Progenitor cell of endocrine pancreas (in vitro differentiated cells): ENCODE measurements around the gene RAB36. TPM values are rescaled to one million over a fixed set of nuclear protein-coding genes. Genes with fewer than 3 reads are reported as not detected.
A peak's percentile ranks its signal among the peaks of the same experiment; 100 is the strongest.

Experiments used
- DNase-seq: peaks from one replicate; pipeline ENCODE4 v3.0.0; 2021; ENCODE audit warnings: low spot score; ENCODE audit not compliant: unreplicated experiment
- H3K27ac Mint-ChIP-seq: 2 replicates; pipeline ENCODE4 v1.8.0; 2021; ENCODE audit warnings: mild to moderate bottlenecking, moderate library complexity, mixed read lengths
- H3K27me3 Mint-ChIP-seq: 2 replicates; pipeline ENCODE4 v1.8.0; 2021; ENCODE audit warnings: mixed read lengths
- H3K36me3 Mint-ChIP-seq: 2 replicates; pipeline ENCODE4 v1.8.0; 2022; ENCODE audit warnings: mixed read lengths; ENCODE audit not compliant: insufficient read depth
- H3K4me1 Mint-ChIP-seq: 2 replicates; pipeline ENCODE4 v1.8.0; 2021; ENCODE audit warnings: low read depth, mixed read lengths
- H3K4me3 Mint-ChIP-seq: 2 replicates; pipeline ENCODE4 v1.8.0; 2021; ENCODE audit warnings: low read depth, mild to moderate bottlenecking, moderate library complexity, mixed read lengths
- H3K9me3 Mint-ChIP-seq: 2 replicates; pipeline ENCODE4 v1.8.0; 2021; ENCODE audit warnings: low read depth, mixed read lengths
- total RNA-seq: library from RNA; stranded (reverse); gene quantifications from 2 replicates; pipeline ENCODE4 v1.2.1, GENCODE V29; 2021
- TF ChIP-seq, protein P1 (sequence below): fragments of 200-600 bp; sonication (generic); IDR thresholded peaks from one replicate; pipeline ENCODE4 v1.5.0; 2021; ENCODE audit warnings: antibody characterized with exemption, mild to moderate bottlenecking; ENCODE audit not compliant: unreplicated experiment

Gene RAB36
- total RNA-seq, 1 donor from 2014 or later, result 10.3 TPM

- Mint-ChIP-seq H3K36me3 (peaks cover 3% of the 10 kb centered on the region), H3K9me3 (no peaks in the 10 kb centered on the region), H3K27ac (no peak overlapping the region), H3K4me1 (peaks cover 37% of the 10 kb centered on the region), H3K27me3 (no peaks in the 10 kb centered on the region), H3K4me3 (no peak overlapping the region)
- TF ChIP-seq, protein P1, sequence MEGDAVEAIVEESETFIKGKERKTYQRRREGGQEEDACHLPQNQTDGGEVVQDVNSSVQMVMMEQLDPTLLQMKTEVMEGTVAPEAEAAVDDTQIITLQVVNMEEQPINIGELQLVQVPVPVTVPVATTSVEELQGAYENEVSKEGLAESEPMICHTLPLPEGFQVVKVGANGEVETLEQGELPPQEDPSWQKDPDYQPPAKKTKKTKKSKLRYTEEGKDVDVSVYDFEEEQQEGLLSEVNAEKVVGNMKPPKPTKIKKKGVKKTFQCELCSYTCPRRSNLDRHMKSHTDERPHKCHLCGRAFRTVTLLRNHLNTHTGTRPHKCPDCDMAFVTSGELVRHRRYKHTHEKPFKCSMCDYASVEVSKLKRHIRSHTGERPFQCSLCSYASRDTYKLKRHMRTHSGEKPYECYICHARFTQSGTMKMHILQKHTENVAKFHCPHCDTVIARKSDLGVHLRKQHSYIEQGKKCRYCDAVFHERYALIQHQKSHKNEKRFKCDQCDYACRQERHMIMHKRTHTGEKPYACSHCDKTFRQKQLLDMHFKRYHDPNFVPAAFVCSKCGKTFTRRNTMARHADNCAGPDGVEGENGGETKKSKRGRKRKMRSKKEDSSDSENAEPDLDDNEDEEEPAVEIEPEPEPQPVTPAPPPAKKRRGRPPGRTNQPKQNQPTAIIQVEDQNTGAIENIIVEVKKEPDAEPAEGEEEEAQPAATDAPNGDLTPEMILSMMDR, result no peak
- DNase-seq, result no peak
Measured at GRCh38 chr22:23197836-23198235, 52.6 kb downstream of the RAB36 start.

GRCh38 chr22:23199159-23199558 lies 53.9 kb downstream of the RAB36 start:
- DNase-seq, result no peak
- Mint-ChIP-seq H3K4me1 (peaks cover 31% of the 10 kb centered on the region), H3K9me3 (no peaks in the 10 kb centered on the region), H3K4me3 (peak overlapping the region; percentile 3), H3K27ac (peak overlapping the region; percentile 89), H3K36me3 (peaks cover 3% of the 10 kb centered on the region), H3K27me3 (no peaks in the 10 kb centered on the region)
- TF ChIP-seq, protein P1, result no peak

DNA sequence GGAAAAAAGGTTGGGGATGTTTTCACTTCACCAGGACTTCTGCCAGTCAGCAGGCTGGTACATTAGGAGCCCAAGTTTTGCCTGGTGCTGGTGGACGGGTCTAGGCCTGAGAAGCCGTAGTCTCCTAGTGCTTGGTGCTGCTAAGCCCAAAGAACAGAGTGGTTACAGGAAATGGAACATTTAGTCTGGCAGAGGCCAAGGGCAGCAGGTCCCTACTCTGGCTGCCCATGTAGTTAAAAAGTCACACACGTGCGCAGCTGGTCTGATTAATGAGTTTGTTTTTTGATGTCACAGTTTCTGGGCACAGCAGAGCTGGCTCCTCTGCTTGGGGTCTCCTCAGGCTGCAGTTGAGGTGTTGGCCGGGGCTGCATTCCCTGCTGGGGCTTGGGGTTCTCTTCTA lies 55.6 kb downstream of the RAB36 start:
- Mint-ChIP-seq H3K36me3 (peaks cover 3% of the 10 kb centered on the region), H3K4me3 (peak overlapping the region; percentile 48), H3K9me3 (no peaks in the 10 kb centered on the region), H3K27me3 (no peaks in the 10 kb centered on the region), H3K4me1 (peaks cover 30% of the 10 kb centered on the region), H3K27ac (peak overlapping the region; percentile 90)
- no peak for DNase-seq
- TF ChIP-seq, protein P1, result no peak

DNA sequence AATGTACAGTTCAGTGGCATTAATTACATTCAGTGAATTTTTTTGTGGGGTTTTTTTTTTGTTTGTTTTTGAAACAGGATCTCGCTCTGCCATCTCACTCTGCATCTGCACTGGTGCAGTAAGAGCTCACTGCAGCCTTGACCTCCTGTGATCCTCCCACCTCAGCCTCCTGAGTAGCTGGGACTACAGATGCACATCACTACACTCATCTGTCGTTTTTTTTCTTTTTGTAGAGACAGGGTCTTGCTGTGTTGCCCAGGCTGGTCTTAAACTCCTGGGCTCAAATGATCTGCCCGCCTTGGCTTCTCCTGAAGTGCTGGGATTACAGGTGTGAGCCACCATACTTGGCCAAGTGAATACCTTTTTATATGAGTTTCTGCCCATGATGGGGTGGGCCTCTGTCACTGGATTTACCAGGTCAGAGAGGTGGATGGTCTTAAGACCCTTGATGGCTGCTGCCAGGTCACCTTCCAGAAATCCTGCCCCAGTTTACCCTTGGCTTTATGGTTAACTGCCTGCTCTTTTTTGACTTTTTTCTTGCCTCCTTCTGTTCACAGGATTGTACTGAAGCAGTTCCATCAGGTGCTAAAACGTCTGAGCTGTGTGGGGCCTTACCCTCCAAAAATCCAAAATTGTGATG lies 57.7 kb downstream of the RAB36 start:
- no peak for DNase-seq
- TF ChIP-seq, protein P1, result no peak
- H3K4me3 Mint-ChIP-seq, result no peak overlapping the region
- no peaks in the 10 kb centered on the region for H3K9me3 Mint-ChIP-seq
- H3K27ac Mint-ChIP-seq, result peak overlapping the region; percentile 78
- H3K27me3 Mint-ChIP-seq, result no peaks in the 10 kb centered on the region
- H3K36me3 Mint-ChIP-seq, result peaks cover 5% of the 10 kb centered on the region
- peaks cover 28% of the 10 kb centered on the region for H3K4me1 Mint-ChIP-seq

GRCh38 chr22:23203452-23204124 lies 58.3 kb downstream of the RAB36 start:
- peak overlapping the region; percentile 78 for H3K27ac Mint-ChIP-seq
- TF ChIP-seq, protein P1, result no peak
- no peak for DNase-seq
- H3K9me3 Mint-ChIP-seq, result no peaks in the 10 kb centered on the region
- H3K27me3 Mint-ChIP-seq, result no peaks in the 10 kb centered on the region
- peaks cover 4% of the 10 kb centered on the region for H3K36me3 Mint-ChIP-seq
- peaks cover 25% of the 10 kb centered on the region for H3K4me1 Mint-ChIP-seq
- H3K4me3 Mint-ChIP-seq, result no peak overlapping the region
